CD4-positive, alpha-beta T cell treated with Interleukin-4 for 1 hour (primary cell): ENCODE results near the gene CFAP92.

ENCODE experiments used
- DNase-seq, 2 donors: peaks; one replicate each; pipeline ENCODE4 v3.0.0-alpha.2; 2020 to 2022

CFAP92 gene

DNA sequence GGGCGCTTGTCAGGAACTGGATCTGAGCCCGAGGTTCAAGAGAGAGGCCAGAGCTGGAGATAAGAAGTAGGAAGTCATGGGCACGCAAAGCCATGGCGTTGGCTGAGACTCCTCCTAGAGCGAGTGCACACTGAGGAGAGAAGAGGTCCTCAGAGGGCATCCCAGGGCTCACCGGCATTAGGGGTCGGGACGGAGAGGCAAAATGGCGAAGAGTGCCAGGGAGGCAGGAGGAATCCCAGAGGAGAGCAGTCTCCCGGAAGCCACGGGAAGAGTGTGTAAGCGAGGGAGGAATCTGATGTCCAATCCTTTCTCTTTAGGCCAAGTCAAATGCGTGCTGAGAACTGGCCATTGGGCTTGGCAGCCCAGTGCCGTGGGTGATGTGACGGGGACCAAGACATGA is 31.2 kb upstream of the CFAP92 start:
- DNase-seq = no peak

DNA sequence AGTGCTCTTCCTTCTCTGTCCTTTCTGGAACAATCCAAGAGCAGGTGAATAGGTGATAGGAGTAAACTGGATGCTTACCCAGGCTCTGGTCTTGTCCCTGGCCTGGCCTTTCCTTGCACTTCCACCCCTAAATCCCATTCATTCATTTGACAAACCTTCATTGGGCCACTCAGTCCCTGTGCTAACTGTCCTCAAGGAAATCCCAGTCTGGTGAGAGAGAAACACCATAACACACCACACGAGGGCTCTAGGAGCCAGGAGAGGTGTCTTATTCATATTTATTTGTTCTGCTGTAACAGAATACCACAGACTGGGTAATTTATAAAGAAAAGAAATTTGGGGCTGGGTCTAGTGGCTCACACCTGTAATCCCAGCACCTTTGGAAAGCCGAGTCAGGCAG is 30.0 kb upstream of the CFAP92 start:
- no peak for DNase-seq

DNA sequence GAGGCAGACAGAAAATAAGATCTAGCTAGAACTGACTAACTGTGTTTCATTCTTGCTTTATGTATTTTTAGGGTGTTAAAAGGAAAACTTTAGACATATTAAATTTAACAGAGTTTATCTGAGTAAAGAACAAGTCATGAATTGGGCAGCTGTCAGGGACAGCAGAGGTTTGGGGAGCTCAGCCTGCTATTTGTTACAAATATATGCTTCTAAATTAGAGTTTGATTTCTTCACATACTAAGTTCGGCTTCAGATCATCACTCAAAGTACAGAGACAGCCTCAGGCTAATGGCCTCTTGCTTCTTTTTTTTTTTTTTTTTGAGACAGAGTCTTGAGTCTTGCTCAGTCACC is 29.1 kb upstream of the CFAP92 start:
- no peak for DNase-seq

DNA sequence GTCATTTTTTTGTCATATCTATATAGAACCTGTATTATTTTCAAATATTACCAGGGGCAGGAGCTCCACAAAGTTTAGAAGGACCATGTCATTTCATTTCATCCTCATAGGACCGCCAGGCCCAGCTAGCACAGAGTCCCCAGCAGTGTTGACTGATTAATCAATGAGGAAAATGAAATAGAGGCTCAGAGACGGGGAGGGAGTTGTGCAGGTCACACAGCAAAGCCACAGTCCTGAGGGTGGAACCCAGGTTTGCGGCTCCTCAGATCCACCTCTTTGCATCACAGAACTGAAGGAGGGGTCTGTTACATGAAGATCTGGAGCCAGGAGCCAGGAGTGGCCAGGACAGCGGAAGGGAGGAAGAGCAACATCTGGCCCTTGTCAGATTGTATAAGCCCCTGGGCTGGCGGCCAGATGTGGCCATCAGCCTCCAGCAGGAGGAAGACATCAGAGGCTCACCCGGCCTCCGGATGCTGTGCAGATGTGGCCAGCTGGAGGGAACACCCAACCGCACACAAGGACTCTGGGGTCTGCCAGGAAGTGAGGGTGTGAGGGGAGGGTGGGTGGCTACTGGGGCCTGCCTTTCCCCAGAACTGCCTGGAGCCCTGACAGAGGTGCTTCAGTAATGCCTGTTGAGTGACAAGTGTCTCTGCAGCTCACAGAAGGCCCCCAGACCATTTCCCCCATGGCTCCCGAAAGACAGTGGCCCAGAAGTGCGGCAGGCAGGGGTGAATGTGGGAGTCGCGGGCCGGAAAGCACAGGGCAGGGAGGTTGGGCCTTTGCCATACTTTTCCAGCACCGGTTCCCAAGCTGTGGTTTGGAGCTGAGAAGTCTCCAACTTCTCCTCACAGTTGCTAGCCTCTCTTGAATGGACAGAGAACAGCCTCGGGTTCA is 28.5 kb upstream of the CFAP92 start:
- DNase-seq = no peak

DNA sequence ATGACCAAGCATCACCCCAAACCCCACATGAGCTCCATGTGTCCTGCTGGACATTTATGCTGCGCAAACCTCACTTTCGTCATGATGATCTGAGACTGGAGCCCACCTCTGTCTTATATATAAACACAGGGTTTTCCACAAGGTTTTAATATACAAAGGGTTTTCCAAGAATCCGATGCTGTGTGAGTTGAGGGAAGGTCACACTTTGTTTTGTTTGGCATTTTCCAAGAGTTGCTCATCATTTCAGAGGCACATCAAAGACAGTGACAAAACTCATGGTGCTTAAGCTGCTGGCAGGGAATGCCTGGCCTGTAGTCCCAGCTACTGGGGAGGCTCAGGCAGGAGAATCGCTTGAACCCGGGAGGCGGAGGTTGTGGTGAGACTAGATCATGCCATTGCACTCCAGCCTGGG is 27.3 kb upstream of the CFAP92 start:
- DNase-seq = no peak

DNA sequence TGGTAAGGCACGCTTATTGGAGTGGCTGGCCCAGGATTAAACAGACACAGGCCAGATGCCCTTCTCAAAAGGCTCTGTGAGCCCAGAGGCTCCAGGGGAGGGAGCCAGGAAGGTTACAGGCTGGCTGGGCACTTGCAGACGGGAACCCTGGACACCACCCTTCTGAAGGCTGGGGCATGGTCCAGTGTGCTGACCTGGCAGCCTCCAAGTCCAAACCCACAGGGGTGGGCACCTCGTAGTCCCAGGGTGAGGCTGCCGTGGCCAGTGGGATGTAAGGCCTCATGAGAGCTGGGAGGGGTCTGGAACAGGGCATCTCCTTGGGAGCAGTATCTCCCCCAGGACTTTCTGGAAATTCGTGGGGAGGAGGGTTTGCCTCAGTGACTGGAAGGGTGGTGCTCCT is 26.8 kb upstream of the CFAP92 start:
- DNase-seq = no peak

DNA sequence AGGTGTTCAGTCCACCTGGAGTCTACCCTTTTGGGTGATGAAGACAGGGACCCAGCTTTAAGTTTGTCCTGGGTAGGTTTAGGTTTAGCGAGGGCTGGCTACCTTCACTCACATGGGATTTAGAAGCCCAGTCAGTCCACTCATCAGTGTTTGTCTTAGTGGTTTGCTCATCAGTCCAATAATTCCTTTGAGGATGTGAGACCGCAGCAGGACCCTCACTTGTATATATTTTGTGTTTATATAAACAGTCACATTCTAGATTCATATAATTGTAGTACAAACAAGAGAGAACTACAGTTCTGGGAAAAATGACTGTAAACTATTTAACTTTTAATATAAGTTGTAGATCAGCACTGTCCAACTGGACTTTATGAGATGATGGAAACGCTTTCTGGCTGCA is 25.4 kb upstream of the CFAP92 start:
- no peak for DNase-seq

DNA sequence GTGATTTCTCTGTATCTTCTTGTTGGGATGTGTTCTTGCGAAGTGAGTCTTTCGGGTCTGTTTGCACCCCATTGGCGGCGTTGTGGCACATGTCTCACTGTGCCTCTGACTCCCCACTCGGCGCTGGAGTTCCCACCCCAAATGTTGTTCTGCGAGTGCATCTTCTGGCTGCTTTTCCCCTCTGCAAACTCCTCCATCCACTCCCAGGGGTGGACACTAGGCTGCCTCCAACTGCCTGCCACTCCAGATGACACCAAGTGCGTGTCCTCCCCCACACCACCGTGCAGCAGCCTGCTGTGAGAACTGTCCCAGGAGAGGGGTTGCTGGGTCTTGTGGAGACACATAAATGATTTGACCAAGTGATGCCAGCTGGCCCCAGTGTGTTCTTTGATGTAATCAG is 24.9 kb upstream of the CFAP92 start:
- no peak for DNase-seq

DNA sequence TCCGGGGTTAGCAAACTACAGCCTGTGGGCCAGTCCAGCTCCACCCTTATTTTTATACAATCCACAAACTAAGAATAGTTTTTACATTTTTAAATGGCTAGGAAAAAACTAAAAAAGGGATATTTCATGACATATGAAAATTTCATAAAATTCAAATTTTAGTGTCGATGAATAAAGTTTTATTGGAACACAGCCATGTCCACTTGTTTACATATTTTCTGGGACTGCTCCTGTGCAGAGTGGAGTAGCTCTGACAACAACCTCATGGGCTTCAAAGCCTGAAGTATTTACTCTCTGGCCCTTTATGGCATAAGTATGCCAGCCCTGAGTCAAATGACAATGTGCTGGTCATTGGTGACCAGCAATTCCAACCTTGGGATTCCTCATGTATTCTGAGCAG is 24.4 kb upstream of the CFAP92 start:
- DNase-seq = no peak

DNA sequence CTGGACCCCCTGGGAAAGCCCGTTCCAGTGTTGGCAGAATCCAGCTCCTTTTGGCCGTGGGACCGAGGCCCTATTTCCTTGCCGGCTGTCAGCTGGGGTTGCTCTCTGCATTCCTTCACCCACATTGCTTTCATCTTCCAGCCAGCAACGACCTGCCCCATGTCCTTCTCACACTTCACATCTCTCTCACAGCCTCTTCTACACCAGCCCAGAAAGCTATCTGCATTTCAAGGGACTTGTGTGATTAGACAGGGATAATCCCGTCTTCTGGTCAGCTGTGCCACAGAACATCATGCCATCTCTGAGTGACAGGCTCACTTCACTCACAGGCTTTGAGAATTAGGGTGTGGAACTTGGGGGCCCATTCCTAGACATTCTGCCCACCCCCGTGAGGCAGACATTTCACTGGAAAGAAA is 23.6 kb upstream of the CFAP92 start:
- no peak for DNase-seq

DNA sequence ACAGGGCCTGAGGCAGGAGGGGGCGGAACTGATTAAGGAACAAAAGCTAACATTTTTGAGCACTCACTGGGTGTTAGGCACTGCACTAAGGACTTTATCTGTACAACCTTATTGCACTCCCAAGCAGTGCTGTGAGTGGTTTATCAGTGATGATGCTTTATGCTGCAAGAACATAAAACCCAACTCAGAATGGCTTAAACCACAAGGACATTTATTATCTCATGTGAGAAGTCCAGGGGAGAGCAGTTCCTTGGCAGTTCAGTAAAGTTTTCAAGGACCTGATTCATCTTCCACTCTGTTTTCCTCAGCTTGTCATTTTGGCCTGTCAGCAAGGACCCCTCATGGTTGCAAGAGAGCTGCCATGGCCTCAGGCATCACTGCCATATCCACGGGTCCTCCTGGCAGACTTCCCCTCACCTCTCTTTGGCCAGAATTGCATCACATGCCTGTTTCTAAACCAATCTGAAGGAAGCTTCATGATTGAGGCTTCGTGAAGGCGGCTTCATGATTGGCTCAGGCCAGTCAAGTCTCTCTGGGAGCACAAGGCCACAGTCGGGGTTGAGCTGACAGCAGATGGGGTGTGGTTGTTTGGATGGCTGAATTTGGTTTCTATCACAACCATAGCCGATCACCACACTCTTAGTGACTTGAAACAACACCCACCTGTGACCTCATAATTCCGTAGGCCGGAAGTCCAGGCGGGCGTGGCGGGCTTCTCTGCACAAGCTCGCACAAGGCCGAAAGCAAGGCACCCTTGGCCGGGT is 23.0 kb upstream of the CFAP92 start:
- peak; percentile 73 to 84 for DNase-seq

DNA sequence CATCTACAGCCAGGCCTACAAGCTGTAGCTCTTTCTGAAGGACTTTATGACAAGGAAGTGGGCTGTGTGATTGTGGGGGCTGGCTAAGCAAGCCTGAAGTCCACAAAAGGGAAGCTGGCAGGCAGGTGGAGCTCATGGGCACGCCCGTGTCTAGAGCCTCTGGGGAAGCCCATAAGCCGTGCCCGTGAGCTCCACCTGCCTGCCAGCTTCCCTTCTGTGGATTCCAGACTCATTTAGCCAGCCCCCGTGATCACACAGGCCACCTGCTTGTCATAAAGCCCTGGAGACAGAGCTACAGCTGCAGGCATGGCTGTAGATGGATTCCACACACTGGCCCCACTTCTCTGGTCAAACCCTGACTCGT is 22.5 kb upstream of the CFAP92 start:
- DNase-seq = peak; percentile 68 to 79

DNA sequence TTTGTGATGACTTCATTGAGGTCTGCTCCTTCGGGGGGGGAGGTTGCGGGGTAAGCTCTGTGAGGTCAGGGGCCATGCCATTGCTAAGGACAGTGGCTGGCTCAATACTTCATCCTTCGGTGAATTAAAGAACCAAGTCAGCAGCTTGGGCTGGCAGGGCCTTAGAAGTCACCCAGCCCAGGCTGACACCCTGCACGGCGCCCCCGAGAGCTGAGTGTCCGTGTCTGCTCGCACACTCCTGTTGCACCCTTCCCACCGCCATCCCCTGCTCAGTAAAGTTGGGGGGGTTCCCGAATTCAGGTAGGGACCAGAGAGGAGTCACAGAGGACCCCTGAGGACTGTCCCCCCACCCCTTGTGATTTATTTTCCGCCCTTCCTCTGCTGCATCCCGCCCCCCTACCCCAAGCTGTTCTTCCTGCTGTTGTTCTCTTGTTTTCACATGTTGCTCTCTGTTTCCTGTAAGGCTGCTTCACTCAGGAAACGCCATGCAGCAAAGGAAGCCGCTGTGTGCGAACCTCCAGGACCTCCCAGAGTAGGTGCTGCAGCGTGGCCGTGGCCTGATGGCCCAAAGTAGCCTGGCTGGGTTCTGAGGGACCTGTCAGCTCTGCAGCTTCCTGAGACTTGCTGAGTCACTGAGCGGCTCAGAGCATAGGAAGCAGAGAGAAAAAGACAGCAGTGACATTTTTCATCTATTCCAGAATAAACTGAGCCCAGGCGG is 21.7 kb upstream of the CFAP92 start:
- peak; percentile 35 to 58 for DNase-seq

DNA sequence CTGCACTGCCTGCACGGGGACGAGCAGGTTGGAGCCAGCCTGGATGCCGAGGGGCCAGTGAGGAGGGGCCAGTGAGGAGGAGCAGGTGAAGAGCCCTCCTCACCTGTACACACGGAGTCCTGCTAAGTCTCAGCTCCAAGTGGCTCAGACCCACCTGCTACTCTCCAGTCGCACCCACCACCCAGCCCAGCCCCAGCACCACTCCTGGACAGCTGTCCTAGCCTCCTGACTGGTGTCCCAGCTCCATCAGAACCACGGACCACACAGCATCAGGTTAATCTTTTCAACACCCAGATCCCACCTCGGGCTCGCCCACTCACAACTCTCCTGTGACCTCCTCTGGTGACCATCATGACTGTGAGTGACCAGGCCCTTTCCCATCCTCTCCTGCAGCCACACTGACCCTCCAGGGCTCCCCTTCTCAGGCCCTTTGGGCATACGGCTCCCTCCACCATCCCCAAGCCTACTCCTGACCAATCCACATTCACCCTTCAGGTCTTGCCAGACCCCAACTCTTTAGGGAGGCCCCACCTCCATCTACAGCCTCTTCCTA is 21.0 kb upstream of the CFAP92 start:
- DNase-seq = no peak

DNA sequence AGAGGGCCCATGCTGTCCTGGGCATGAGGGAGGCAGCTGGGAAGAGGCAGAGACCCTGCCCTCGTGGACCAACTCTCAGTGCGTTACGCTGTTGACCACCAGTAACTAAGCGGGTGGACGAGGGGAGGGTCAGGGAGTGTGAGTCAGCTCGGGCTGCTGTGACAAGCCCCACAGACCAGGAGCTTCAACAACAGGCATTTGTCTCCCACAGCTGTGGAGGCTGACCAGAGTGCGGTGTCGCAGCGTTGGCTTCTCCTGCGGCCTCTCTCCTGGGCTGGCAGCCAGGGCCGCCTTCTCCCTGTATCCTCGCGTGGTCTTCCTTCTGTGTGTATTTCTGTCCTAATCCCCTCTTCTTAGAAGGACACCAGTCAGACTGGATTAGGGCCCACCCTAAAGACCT is 20.3 kb upstream of the CFAP92 start:
- no peak for DNase-seq

DNA sequence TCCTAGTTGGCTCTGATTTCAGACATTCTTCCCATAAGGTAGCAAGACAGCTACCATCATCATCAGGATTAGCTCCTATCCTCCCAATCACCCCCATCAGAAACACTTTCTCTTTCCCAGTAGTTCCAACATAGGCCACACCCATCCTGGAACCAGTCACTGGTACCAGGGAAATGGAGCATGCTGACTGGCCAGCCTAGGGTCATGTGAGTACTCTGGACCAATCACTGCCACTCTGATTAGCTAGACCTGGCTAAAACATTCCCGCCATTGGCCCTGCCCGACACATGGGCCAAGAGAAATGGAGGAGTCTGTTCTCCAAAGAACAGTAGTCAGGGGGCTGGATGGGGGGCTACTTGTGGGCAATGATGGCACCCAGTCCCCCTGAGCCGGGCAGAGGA is 19.6 kb upstream of the CFAP92 start:
- no peak for DNase-seq

DNA sequence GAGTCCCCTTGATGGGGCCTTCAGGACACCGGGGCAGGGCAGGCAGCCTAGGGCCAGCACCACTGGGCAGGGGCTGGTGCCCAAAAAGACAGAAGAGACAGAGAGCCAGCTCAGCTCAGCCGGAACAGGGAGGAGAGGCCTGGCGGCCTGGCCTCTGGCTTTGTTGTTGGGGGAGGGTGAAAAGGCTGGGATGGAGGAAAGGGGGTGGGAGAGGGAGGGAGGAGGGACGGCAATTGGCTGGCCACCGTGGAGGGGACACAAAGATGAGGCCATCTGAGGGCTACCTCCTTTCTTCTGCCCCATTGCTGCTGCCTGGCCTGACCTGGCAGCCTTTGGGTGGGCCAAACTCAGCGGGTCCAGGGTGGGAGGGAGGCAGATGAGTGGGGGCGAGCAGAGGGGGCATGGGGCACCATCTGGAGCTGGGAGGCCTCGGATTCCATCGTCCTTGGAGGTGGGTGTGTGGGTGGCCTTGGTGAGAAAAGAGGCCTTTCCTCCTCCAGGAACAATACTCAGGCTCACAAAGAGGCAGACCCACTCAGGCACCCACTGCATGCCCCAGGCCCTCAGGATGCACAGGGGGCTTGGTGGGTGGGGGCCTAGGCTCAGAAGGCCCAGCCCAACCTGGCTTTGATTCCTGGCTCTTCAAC is 16.6 kb upstream of the CFAP92 start:
- no peak for DNase-seq

DNA sequence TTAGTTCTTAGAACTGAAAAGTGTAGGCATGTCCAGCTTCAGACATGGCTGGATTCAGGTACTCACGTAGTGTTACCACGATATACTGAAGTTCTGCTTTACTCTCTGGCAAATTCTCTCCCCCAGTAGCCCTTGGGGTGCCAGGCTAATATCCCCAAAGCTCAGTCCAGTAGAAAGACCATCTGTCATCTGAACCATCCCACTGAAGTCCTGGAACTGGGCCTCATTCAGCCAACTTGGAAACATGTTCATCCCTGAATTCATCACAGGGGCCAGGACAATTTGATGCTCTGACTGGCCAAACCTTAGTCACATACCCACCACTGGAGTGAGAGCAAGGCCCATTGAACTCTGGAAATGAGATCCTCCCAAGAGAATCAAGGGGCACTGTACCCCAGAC is 15.4 kb upstream of the CFAP92 start:
- no peak for DNase-seq

DNA sequence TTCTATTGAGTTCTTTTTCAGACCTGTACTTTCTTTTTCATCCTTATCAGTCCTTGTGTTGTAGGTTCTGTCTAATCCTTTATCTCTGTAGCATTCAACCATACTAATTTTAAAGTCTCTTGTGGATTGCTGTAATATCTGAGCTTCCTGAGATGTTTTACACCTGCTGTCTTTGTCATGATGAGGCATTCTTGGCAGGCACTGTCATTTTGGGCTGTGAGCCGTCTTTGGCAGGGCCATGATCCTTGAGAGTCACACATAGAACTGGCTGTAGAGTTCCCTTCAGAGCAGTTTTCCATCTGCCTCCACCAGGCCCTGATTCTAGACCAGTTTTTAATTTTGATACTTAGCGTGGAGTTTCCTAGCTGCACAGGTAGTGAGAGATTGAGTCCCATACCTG is 13.9 kb upstream of the CFAP92 start:
- no peak for DNase-seq

DNA sequence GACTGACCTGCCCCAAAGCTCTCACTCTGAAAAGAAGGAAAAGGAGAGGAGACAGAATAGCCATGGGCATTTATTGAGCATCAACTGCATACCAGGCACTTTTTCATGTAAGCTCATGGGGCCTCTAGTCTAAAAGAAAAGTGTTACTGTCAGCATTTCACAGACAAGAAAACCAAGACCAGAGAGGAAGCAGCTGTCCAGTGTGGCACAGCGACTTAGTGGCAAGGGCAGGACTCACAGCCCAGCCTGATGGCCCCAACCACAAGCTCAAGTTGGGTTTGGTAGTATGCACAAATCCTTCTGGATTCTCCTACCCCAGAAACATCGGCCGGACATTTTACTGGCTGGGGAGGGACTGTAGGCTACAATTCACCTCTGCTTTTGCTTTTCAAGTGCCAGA is 13.0 kb upstream of the CFAP92 start:
- DNase-seq = no peak

DNA sequence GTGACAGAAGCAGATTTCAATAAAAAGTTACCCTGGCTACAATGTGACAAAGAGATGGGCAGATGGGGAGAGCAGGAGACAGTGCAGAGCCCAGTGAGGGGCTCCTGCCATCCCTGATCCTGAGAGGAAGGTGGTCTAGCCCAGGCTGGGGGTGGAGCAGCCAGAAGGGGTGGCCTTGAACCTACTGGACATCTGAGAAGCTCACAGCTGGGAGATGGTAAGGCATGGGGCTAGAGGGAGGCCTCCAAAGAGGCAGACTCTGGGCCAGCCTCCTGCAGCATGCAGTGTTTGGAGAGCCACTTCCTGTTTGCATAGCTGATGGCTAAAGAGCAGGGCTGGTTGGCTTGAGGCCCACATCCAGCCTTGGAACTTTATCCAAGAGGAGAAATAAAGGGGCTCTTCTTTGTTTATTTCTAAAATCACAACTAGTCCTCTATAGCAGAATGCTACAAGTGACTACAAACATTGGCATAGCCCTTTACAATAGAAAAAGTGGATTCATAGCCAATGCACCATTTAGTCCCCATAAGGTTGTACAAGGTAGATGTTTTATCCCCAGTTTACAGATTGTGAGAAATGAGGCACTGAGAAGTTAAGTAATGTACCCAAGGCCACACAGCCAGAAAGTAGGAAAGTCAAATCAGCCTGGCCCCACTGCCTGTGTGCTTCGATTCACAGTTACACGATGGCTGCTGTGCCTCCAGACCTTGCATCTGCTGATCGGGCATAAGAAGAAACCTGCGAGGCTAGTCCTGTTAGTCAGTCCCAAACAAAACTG is 11.8 kb upstream of the CFAP92 start:
- no peak for DNase-seq

DNA sequence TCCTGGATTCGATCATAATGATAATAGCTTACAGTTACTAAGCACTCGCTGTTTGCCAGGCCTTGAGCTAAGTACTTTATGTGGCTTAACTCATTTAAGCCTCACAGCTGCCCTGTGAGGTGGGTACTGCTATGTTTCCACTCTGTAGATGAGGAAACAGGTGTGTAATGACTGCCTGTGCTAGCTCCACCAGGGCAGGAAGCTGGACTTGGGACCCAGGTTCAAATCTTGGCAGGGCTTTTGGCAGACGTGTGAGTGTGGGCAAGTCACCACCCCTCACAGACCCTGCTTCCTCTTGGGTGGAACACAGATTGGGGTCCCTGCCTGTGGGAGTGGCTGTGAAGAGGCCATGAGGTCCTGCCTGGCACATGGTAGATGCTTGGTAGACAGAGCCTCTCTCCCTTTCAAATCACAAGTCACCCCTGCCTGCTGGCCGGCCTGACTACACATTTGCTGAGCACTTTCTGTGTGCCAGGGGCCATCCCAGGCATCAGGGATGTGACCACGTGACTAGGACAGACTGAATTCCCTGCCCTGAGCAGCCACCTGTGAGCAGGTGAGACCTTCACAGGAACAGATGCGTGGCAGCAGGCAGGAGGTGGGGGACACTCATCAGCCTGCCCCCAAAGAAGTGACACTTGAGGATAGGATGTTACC is 10.9 kb upstream of the CFAP92 start:
- no peak for DNase-seq
